Transverse colon (tissue), 4 donors: Measurements from ENCODE around the gene NMU.

Experiments used
- CTCF ChIP-seq, 5 experiments: fragments of 200-600 bp in 3 of 5; fragments of 450-650 bp in 2 of 5; sonication (generic) in 3 of 5; IDR thresholded peaks; 1 replicate in 2 of 5; 2 replicates in 3 of 5; pipeline ENCODE4 v1.5.1; 2016 to 2017; ENCODE audit warnings: antibody characterized with exemption in 5 of 5, inconsistent platforms in 3 of 5, mild to moderate bottlenecking in 2 of 5, moderate library complexity in 1 of 5
- EP300 ChIP-seq: sonication (generic); formaldehyde crosslinking; IDR thresholded peaks from one replicate; pipeline ENCODE4 v1.6.1; 2017; ENCODE audit warnings: antibody characterized with exemption, low read depth
- POLR2AphosphoS5 ChIP-seq, 3 donors: sonication (generic); formaldehyde crosslinking; IDR thresholded peaks; one replicate each; pipeline ENCODE4 v1.6.1; 2016; ENCODE audit warnings: antibody characterized with exemption in 3 of 3

- TF ChIP-seq POLR2AphosphoS5 (IDR thresholded peaks at IDR 0.05) (no peak), EP300 (no peak), CTCF (IDR thresholded peaks at IDR 0.05) (no peak)
Measured at GRCh38 chr4:55675196-55675793, 39.2 kb upstream of the NMU start.
